IPS-18c (cell line): ENCODE data around the gene PNMA8A.
"Not testable (repeated sequence)": the region's sequence is repeated elsewhere in the genome, so short reads cannot be mapped to it uniquely, and the experiment has no call there.

ENCODE experiments used
- H3K4me3 ChIP-seq: 2 replicates; pipeline ENCODE4 v1.7.0; 2013; ENCODE audit warnings: low read depth, mild to moderate bottlenecking, low read length, moderate library complexity; ENCODE audit not compliant: insufficient read depth
- H3K9me3 ChIP-seq: one replicate; pipeline ENCODE4 v1.6.1; 2013; ENCODE audit warnings: mild to moderate bottlenecking, low read length, moderate library complexity; ENCODE audit not compliant: control insufficient read depth, insufficient read depth

Gene PNMA8A

GRCh38 chr19:46449228-46449627, 22.1 kb downstream of the PNMA8A start:
- H3K9me3 ChIP-seq: no peaks in the 10 kb centered on the region
- H3K4me3 ChIP-seq: no peak overlapping the region

GRCh38 chr19:46448601-46449000, 22.8 kb downstream of the PNMA8A start:
- H3K4me3 ChIP-seq: no peak overlapping the region
- no peaks in the 10 kb centered on the region for H3K9me3 ChIP-seq

GRCh38 chr19:46447824-46448223, 23.5 kb downstream of the PNMA8A start:
- Histone ChIP-seq H3K9me3 (no peaks in the 10 kb centered on the region), H3K4me3 (no peak overlapping the region)

- H3K9me3 ChIP-seq: no peaks in the 10 kb centered on the region
- H3K4me3 ChIP-seq: no peak overlapping the region
These were observed 24.4 kb downstream of the PNMA8A start for GRCh38 chr19:46447006-46447405.

- Histone ChIP-seq H3K9me3 (no peaks in the 10 kb centered on the region), H3K4me3 (no peak overlapping the region)
These were observed 25.3 kb downstream of the PNMA8A start for GRCh38 chr19:46446021-46446420.

GRCh38 chr19:46442808-46443450, 28.4 kb downstream of the PNMA8A start:
- H3K9me3 ChIP-seq: no peaks in the 10 kb centered on the region
- no peak overlapping the region for H3K4me3 ChIP-seq

- Histone ChIP-seq H3K9me3 (no peaks in the 10 kb centered on the region), H3K4me3 (no peak overlapping the region)
These were observed 29.5 kb downstream of the PNMA8A start for GRCh38 chr19:46441866-46442265.

GRCh38 chr19:46435689-46436088, 35.7 kb downstream of the PNMA8A start:
- not testable (repeated sequence) for H3K9me3 ChIP-seq, H3K4me3 ChIP-seq

GRCh38 chr19:46435009-46435408, 36.4 kb downstream of the PNMA8A start:
- no peaks in the 10 kb centered on the region for H3K9me3 ChIP-seq

GRCh38 chr19:46433470-46433869, 37.9 kb downstream of the PNMA8A start:
- not testable (repeated sequence) for H3K4me3 ChIP-seq, H3K9me3 ChIP-seq

More at GRCh38 chr19:46435009-46435408, 36.4 kb downstream of the PNMA8A start:
- no peak overlapping the region for H3K4me3 ChIP-seq

- H3K4me3 ChIP-seq: no peak overlapping the region
- no peaks in the 10 kb centered on the region for H3K9me3 ChIP-seq
These were observed 39.5 kb downstream of the PNMA8A start for GRCh38 chr19:46431824-46432223.

GRCh38 chr19:46429999-46430398, 41.4 kb downstream of the PNMA8A start:
- H3K9me3 ChIP-seq: no peaks in the 10 kb centered on the region
- no peak overlapping the region for H3K4me3 ChIP-seq

- peak within 1 kb of the TSS; percentile 36; the same call in 1 of the 2 replicates for H3K4me3 ChIP-seq
These were observed 42.9 kb downstream of the PNMA8A start, which contains the start of gene PNMA8C for GRCh38 chr19:46428239-46429135. PNMA8C (minus strand) TSS chr19:46428936; CDS start chr19:46428359, 577 bp downstream.

GRCh38 chr19:46427518-46428045, 43.8 kb downstream of the PNMA8A start:
- no peaks in the 10 kb centered on the region for H3K9me3 ChIP-seq
- H3K4me3 ChIP-seq: no peak overlapping the region

More at GRCh38 chr19:46428239-46429135, 42.9 kb downstream of the PNMA8A start, which contains the start of gene PNMA8C:
- H3K9me3 ChIP-seq: no peaks in the 10 kb centered on the region

- Histone ChIP-seq H3K4me3 (peak overlapping the region; percentile 76), H3K9me3 (no peaks in the 10 kb centered on the region)
These were observed 44.7 kb downstream of the PNMA8A start for GRCh38 chr19:46426506-46427162.

GRCh38 chr19:46426035-46426505, 45.3 kb downstream of the PNMA8A start:
- no peaks in the 10 kb centered on the region for H3K9me3 ChIP-seq
- H3K4me3 ChIP-seq: peak overlapping the region; percentile 76

- Histone ChIP-seq H3K9me3 (no peaks in the 10 kb centered on the region), H3K4me3 (no peak overlapping the region)
These were observed 48.2 kb downstream of the PNMA8A start for GRCh38 chr19:46423188-46423587.
